Stimulated activated CD8-positive, alpha-beta memory T cell treated with anti-CD3 and anti-CD28 coated beads, Interleukin-7, amount 100 ng/mL, for 24 hours (primary cell): ENCODE data around the gene MPRIP.
A peak's percentile ranks its signal among the peaks of the same experiment; 100 is the strongest.
"Not testable (repeated sequence)": the region's sequence is repeated elsewhere in the genome, so short reads cannot be mapped to it uniquely, and the experiment has no call there.

Experiments used
- DNase-seq: peaks from one replicate; pipeline ENCODE4 v3.0.0-alpha.2; 2020; ENCODE audit warnings: low read depth

The MPRIP gene, protein sequence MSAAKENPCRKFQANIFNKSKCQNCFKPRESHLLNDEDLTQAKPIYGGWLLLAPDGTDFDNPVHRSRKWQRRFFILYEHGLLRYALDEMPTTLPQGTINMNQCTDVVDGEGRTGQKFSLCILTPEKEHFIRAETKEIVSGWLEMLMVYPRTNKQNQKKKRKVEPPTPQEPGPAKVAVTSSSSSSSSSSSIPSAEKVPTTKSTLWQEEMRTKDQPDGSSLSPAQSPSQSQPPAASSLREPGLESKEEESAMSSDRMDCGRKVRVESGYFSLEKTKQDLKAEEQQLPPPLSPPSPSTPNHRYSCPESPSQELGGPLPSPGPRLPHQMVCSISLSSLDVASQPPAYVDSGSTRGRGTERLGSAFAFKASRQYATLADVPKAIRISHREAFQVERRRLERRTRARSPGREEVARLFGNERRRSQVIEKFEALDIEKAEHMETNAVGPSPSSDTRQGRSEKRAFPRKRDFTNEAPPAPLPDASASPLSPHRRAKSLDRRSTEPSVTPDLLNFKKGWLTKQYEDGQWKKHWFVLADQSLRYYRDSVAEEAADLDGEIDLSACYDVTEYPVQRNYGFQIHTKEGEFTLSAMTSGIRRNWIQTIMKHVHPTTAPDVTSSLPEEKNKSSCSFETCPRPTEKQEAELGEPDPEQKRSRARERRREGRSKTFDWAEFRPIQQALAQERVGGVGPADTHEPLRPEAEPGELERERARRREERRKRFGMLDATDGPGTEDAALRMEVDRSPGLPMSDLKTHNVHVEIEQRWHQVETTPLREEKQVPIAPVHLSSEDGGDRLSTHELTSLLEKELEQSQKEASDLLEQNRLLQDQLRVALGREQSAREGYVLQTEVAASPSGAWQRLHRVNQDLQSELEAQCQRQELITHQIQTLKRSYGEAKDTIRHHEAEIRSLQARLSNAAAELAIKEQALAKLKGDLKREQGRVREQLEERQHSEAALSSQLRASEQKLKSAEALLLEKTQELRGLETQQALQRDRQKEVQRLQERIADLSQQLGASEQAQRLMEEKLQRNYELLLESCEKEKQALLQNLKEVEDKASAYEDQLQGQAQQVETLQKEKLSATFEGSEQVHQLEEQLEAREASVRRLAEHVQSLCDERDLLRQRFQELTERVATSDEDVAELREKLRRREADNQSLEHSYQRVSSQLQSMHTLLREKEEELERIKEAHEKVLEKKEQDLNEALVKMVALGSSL (N-terminal part only)

DNA sequence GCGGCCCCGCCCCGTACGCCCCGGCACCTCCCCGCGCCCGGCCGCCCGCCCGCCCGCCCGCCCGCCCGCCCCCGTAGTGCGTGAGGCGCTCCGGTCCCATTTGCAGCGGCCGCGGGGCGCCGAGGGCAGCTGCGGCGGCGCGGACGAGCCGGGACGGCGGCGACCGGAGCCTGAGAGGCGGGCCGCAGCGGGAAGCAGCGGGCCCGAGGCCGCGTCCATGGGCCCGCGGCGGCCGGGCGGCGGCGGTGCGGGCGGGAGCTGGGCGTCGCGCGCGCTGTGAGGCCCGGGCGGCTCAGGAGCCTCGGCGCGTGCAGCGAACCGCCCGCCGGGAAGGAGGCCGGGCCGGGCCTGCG, at the start of gene MPRIP:
Gene MPRIP, plus strand, starts transcription at position 74 of the 353 bp plus-strand sequence. CDS start 392 bp downstream, outside the sequence.
- no peak for DNase-seq

DNA sequence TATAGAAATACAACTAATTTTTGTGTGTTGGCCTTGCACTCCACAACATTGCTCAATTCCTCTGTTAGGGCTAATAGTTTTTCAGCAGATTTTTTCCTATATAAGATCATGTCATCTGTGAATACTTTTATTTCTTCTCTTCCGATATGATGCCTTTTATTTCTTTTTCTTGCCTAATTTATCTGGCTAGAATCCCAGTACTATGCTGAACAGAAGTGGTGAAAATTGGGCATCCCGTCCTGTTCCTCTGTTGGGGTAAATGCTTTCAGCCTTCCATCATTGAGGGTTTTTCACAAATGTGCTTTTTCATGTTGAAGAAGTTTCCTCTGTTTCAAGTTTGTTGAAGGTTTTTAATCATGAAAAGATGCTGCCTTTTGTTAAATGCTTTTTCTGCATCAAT, 47.6 kb upstream of the MPRIP start:
- no peak for DNase-seq

DNA sequence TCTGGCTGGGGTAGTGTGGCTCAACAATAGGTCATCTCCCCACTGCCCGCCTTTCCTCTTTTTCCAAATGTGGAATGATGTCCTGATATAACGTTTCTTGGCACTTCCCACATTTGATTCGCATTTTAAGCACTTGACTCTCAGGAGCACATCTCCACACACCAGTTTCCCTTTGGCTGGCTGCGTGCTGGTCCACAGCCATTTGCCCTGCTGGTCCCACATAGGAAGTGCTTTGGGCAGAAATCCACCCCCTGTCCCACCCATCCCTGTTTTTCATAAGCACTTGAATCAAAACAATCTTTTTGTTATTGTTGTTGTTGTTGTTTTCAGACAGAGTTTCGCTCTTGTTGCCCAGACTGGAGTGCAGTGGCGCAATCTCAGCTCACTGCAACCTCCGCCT, 46.3 kb upstream of the MPRIP start:
- DNase-seq: no peak

DNA sequence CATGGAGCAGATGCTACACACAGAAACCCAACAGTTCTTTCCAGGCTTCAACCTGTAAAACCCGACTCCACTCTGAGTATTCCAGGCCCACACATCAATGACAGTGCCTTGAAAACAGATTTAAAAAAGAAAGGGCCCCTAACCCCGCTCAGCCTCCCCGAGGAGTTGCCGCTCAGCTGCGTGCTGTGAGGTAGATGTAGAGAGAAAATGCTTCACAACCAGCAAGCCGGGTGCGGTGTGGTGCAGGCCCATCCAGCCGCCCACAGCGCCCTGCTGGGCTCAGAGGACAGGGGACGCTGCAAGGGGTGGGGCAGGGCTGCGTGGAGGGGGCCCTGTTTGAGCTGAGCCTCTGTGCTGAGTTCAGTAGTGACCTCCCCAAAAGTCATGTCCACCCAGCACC, 45.5 kb upstream of the MPRIP start:
- not testable (repeated sequence) for DNase-seq

DNA sequence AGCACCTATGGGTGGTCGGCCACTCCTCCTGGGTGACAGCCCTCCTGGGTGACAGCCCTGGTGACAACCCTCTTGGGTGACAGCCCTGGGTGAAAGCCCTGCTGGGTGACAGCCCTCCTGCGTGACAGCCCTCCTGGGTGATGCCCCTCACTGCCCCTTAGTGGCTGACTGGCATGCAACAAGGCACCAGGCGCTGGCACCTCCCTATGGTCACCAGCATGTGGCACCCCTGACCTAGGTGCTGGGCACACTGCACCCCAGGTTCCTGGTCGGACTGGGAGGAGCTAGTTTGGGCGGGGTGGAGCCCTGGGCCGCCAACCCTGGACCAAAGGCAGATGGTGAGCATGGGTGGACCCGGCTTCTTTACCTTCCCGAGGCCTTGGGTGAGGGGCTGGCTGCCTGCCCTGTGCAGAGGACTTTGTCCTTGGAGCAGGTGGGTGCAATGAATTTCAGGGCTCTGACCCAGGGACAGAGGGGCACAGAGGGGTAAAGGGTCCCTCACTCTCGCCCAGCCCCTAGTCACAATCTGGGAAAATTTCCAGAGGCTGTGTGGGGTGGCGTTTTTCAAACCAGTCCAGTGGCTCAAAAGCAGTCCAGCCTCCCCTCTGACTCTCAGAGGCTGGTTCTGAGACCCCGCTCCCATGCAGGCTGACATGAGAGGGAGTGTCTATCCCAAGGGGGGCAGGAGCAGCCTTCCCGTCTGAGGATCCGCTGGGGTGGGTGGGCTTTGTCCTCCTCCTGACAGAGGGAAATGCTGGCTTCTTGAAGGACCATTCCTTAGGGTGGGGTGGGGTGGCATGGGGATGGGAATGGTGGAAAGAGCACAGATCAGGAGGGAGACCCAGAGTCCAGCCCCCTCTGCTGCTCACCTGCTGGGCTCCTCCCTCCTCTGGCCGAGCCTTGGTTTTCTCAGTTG, 44.5 kb upstream of the MPRIP start:
- DNase-seq: no peak

DNA sequence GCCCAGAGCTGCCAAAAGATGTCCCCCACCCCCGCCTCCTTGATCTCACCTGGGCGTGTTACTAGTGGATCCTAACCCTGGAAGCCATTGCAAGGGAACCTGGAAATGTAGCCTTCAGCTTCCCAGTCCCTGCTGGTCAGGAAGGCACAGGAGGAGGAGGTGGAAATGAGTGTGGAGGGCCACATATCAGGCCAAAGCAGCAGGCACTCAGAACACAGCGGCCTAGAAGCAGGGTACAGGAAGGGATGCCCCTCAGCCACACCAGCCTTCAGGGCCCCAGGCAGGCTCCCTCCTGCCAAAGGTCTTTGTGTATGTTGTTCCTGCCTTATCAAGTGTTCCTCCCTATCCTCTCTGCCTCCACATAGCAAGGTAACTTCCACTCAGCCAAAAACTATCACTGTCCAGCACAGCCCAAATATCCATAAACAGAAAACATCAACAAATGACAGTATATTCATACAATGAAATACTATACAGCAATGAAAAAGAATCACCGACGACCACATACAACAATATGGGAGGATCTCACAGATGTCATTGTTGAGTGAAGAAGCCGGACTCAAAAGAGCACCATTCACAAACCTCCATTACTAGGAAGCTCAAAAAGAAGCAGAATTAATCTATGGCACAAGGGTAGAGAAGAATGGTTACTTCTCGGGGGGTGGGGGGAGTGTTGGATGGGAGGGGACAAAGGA, 42.2 kb upstream of the MPRIP start:
- DNase-seq: no peak

DNA sequence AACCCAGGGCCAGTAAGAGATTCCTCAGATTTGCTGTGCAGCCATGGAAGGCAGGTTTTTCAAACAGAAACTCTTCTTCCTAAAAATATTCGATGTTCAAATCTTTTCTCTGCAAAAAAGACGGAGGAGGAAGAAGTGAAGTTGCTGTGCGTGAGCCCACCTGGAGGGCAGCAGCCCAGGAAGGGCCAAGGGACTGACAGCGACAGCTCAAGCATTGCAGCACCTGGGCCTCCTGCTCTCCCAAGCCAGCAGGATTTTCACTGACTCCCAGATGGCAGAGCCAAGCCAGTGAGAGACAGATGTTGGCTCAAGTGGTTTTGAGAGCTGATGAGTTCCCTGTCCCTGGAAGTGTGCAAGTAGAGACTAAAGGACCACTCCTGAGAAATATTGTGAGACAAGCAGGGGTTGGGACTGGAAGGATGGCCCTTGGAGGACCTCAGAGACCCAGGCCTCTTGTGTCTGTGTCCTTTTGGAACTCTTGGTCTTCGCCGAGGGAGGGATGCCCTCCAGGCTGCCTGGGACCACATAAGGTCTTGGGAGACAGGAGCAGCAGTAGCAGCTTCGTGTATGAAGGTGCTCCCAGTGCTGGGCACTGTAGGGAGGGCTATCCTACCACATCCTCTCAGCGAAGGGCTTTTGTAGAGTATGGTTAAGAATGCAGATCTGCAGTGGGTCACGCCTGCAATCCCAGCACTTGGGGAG, 41.0 kb upstream of the MPRIP start:
- no peak for DNase-seq

DNA sequence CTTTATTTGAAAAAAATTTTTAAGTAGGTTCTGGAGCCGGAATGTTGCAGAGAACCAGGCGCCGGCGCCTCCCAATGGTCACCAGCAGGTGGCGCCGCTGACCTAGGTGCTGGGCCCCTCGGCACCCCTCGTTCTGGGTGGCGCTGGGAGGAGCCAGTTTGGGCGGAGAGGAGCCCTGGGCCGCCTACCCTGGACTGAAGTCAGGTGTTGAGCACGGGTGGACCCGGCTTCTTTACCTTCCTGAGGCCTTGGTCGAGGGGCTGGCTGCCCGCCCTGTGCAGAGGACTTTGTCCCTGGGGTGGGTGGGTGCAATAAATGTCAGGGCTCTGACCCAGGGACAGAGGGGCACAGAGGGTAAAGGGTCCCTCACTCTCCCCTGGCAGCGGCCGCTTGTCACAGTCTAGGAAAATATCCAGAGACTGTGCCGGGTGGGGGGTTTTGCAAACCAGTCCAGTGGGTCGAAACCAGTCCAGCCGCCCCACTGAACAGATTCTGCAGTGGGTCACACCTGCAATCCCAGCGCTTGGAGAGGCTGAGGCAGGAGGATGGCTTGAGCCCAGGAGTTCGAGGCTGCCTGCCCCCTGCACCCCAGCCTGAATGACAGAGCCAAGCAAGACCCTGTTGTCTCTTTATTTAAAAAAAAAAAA, 40.3 kb upstream of the MPRIP start:
- DNase-seq: peak; percentile 55

DNA sequence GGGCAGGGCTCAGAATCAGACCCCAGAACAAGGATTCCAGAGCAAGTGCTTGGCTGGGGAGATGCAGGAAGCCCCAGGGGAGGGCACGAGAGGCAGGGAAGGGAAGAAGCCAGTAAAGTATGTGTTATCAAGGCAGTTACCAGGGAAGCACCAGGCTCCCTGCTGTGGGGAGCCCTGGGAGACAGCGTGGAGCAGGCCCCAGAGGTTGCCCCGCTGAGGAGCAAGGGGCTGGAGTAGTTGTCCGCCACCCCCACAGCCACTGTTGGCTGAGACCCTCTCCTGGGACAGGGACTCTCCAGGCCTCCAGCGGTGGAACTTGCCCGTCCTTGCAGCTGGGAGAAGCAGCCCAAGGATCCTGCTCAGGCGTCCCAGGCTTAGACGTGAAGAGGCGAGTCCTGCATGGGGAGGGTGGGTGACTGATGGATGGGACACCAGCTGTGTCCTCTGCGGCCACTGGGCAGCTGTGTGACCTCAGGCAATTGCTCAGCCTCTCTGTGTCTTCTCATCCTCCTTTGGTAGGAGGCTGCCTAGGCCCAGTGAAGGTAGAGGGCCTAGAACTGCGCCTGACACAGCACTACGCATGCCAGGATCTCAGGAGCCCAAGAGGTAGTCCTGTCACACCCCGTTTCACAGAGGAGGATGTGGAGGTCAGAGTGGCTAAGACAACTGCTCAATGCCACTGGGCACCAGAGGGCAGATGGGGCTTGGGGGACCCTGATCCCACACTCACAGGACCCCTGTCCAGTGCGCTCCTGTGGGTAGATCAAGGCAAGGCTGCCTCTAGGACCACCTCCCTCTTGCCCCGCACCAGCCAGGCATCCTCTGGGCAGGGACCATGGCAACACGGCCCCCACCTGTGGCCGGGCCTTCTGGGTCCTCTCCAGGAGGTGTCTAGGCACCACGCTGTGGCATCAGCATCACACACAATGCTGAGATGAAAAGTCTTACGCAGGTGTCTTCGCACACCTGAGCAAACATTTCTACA, 39.2 kb upstream of the MPRIP start:
- not testable (repeated sequence) for DNase-seq

DNA sequence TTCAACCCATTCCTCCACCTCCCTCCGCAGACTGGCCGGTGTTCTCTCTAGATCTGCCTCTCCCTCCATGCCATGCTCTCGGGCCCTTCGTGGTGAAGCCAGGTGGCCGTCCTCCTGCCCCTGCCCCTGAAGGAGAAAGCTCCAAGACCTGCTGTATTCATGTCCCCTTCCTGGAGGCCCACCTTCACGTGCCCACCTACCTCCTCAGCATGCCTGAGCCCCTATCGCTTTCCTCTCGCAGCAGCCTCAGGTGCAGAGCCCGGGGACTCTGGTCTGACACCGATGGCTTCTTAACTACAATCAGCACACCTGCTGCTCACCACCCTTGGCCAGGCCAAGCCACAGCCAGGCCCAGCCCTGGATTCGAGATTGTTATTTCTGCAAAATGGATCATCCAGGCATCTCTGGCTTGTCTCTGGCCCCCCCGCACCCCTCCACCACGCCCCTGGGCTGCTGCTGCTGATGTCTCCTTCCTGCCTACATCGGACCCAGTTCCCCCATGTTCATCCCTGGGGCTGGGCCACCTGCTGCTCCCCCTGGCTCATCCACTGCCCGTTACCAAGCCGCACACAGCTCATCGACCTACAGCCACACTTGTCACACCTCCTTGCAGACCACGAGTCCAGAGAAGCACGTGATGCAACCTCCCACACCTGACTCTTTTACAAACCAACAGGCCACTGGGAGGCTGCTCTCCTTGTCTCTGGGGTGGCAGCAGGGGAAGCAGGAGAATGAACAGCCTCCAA, 37.8 kb upstream of the MPRIP start:
- no peak for DNase-seq

DNA sequence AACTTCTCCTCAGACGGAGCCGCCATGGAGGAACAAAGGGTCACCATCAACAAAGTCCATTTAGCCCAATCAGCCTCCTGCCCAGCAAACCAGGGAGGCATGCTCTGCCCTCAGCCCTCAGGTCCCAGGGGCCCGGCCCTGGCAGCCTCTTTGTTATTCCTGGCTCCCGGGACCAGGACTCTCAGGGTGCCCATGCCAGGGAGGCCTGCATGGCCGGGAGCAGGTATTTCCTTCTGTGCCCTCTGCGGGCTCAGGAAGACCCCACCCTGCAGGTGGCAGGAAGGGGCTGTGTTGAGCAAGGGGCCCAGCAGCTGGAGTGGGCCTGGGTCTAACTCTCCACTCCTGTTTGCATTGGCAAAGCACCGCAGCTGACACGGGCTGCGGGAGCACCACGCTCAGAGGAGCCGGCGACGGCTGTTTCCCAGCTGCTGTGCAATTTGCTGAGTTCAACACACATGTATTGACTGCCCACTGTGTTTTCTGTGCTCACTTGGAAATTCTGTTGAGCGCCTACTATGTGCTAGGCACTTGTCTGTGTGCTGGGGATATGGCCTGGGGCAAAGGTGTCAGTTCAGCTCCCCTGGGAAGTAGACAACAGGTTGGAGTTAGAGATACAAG, 37.2 kb upstream of the MPRIP start:
- not testable (repeated sequence) for DNase-seq

DNA sequence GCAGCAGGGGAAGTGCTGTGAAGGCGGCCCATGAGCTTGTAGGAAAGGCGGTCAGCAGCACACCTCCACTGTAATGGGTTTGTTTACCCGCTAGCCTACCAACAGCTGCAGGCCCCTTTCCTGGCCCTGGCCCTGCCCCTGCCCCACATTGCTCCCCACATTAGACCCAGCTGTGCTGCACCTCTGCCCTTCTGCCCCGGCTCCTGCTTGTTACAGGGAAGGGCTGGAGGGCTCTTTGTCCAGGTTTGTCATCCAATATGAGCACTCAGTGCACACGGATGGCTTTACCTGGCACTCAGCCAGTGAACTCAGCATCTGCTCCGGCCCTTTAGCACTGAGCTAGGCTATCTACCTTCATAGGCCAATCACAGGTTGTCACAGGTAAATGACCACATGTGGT, 34.4 kb upstream of the MPRIP start:
- DNase-seq: not testable (repeated sequence)

DNA sequence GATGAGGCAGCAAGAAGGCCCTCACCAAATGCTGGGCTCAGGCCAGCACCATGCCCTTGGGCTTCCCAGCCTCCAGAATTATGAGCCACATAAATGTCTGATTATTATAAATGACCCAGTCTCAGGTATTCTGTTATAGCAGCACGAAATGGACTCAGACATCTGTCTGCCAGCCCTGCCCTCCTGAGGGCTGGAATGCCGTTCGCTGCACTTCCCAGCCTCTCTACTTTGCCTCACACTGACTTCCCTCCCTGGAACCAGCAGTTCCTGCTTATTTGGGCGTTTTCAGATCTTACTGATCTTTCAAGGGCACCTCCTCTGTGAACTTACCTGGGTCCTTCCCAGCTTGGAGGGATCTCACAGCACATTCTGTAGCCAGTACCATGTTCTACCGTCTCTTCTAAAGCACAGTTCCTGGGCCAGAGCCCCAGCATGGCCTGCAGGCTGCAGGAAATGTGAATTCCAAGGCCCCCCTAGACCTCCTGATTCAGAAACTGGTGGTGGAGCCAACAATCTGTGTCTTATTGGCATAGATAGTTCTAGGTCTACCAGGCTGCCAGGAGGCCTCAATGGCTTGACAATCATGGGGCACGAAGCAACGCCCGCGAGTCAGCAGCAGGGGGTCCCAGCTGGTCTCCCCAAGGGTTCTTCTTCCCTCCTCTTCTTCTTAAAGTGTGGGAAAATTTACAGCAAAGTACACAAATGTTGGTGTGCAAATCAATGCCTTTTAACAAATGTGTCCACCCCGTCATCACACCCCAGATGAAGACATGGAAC, 33.4 kb upstream of the MPRIP start:
- DNase-seq: not testable (repeated sequence)

DNA sequence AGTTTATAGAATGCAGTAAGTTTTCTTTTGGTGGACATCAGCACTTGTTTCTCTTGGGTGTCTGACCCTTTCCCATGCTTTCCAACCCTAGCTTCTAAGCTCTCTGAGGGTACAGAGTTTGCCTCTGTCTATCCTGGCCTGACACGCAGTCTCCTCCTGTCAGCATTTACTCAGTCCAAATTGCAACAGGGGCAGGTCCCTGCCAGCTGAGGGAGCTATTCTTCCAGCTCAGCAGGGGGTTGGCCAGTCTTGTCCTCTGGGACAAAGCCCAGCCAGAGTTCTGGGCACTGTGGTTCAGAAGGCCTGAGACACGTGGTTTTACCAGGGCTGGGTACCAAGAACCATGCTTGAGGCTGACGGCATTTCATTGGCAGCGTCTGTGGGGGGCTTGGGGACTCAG, 32.3 kb upstream of the MPRIP start:
- DNase-seq: not testable (repeated sequence)

DNA sequence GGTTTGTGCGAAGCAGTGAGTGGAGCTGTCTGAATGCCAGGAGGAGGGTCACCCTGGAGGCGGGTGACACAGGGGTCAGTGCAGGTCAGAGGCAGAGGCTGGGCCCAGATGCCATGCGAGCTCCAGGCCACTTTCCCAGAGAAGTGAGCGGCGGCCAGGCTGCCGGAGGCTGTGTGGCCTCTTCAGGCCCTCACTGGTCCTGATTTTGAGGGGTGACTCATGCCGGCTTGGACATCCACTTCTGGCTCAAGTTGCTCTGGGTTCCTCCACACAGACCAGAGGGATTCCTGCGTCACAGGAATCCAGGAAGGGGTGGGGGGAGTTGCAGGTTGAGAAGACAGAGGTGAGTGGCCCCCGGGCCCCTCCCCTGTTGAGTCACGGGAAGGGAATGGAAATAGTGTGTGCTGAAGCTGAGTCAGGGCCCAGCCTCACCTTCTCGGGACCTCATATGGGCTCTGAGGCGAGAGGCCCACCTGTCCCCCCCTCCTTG, 31.7 kb upstream of the MPRIP start:
- DNase-seq: not testable (repeated sequence)
